DND-41 (cell line): ENCODE data around the gene PSMD8.

Experiments
- CTCF ChIP-seq: IDR thresholded peaks from 2 replicates; pipeline ENCODE4 v1.5.1; 2012; ENCODE audit warnings: borderline replicate concordance, low read length, moderate library complexity, mild to moderate bottlenecking; ENCODE audit not compliant: poor library complexity, severe bottlenecking; ENCODE audit errors: extremely low read depth
- EZH2 ChIP-seq: IDR thresholded peaks from 3 replicates; pipeline ENCODE4 v1.6.1; 2012; ENCODE audit warnings: borderline replicate concordance, low read depth, mild to moderate bottlenecking, moderate library complexity, low read length, inconsistent platforms; ENCODE audit not compliant: severe bottlenecking

- TF ChIP-seq CTCF (no peak), EZH2 (no peak)
These were observed 35.3 kb downstream of the PSMD8 start for GRCh38 chr19:38409631-38410133.
